HEK293T (cell line): ENCODE measurements around the gene ATAD2B.
A peak's percentile ranks its signal among the peaks of the same experiment; 100 is the strongest.

Experiments used
- CTCF ChIA-PET: fragments of 350-600 bp; formaldehyde crosslinking; extraction: SDS; loops from one replicate; lab custom pipeline; 2021; ENCODE audit warnings: antibody characterized with exemption, inconsistent platforms; lab: Yijun Ruan, JAX
- POLR2A ChIA-PET: fragments of 350-600 bp; formaldehyde crosslinking; extraction: SDS; loops from one replicate; lab custom pipeline; 2020; ENCODE audit warnings: antibody characterized with exemption, inconsistent platforms; lab: Yijun Ruan, JAX
- DNase-seq: peaks from one replicate; pipeline ENCODE4 v3.0.0; 2012; ENCODE audit warnings: mixed read lengths; ENCODE audit errors: extremely low spot score
- ARNT ChIP-seq: fragments of 450-650 bp; IDR thresholded peaks from 2 replicates; pipeline ENCODE4 v1.6.1; 2017; ENCODE audit warnings: mild to moderate bottlenecking
- BHLHE40 ChIP-seq: fragments of 450-650 bp; IDR thresholded peaks from 2 replicates; pipeline ENCODE4 v1.6.1; 2016; ENCODE audit warnings: mild to moderate bottlenecking, moderate library complexity, borderline replicate concordance
- CTBP1 ChIP-seq: fragments of 450-650 bp; IDR thresholded peaks from 2 replicates; pipeline ENCODE4 v1.6.1; 2016; ENCODE audit warnings: borderline replicate concordance
- ELF4 ChIP-seq: fragments of 450-650 bp; IDR thresholded peaks from 2 replicates; pipeline ENCODE4 v1.6.1; 2017; ENCODE audit warnings: antibody characterized with exemption
- FOXA1 ChIP-seq: fragments of 450-650 bp; IDR thresholded peaks from 2 replicates; pipeline ENCODE4 v1.6.1; 2016; ENCODE audit warnings: mild to moderate bottlenecking
- FOXK2 ChIP-seq: fragments of 450-650 bp; IDR thresholded peaks from 2 replicates; pipeline ENCODE4 v1.6.1; 2016; ENCODE audit warnings: mild to moderate bottlenecking
- FOXM1 ChIP-seq: fragments of 450-650 bp; IDR thresholded peaks from 2 replicates; pipeline ENCODE4 v1.6.1; 2017; ENCODE audit warnings: mild to moderate bottlenecking, borderline replicate concordance
- HDGF ChIP-seq: fragments of 450-650 bp; IDR thresholded peaks from 2 replicates; pipeline ENCODE4 v1.6.1; 2017; ENCODE audit warnings: antibody characterized with exemption, borderline replicate concordance
- L3MBTL2 ChIP-seq: fragments of 450-650 bp; conservative IDR thresholded peaks from 2 replicates; pipeline ENCODE4 v1.6.1; 2016; ENCODE audit warnings: mild to moderate bottlenecking
- LEF1 ChIP-seq: fragments of 450-650 bp; IDR thresholded peaks from 2 replicates; pipeline ENCODE4 v1.6.1; 2017; ENCODE audit warnings: mild to moderate bottlenecking, borderline replicate concordance
- NFRKB ChIP-seq: fragments of 450-650 bp; IDR thresholded peaks from 2 replicates; pipeline ENCODE4 v1.6.1; 2016; ENCODE audit warnings: mild to moderate bottlenecking, moderate library complexity
- PKNOX1 ChIP-seq: fragments of 450-650 bp; IDR thresholded peaks from 2 replicates; pipeline ENCODE4 v1.6.1; 2016
- SP1 ChIP-seq: fragments of 450-650 bp; IDR thresholded peaks from 2 replicates; pipeline ENCODE4 v1.6.1; 2017
- SUZ12 ChIP-seq: fragments of 450-650 bp; IDR thresholded peaks from 2 replicates; pipeline ENCODE4 v1.6.1; 2016; ENCODE audit warnings: mild to moderate bottlenecking
- TARDBP ChIP-seq: fragments of 450-650 bp; IDR thresholded peaks from 2 replicates; pipeline ENCODE4 v1.6.1; 2016
- ZNF384 ChIP-seq: fragments of 450-650 bp; IDR thresholded peaks from 2 replicates; pipeline ENCODE4 v1.6.1; 2016

Gene ATAD2B

DNA sequence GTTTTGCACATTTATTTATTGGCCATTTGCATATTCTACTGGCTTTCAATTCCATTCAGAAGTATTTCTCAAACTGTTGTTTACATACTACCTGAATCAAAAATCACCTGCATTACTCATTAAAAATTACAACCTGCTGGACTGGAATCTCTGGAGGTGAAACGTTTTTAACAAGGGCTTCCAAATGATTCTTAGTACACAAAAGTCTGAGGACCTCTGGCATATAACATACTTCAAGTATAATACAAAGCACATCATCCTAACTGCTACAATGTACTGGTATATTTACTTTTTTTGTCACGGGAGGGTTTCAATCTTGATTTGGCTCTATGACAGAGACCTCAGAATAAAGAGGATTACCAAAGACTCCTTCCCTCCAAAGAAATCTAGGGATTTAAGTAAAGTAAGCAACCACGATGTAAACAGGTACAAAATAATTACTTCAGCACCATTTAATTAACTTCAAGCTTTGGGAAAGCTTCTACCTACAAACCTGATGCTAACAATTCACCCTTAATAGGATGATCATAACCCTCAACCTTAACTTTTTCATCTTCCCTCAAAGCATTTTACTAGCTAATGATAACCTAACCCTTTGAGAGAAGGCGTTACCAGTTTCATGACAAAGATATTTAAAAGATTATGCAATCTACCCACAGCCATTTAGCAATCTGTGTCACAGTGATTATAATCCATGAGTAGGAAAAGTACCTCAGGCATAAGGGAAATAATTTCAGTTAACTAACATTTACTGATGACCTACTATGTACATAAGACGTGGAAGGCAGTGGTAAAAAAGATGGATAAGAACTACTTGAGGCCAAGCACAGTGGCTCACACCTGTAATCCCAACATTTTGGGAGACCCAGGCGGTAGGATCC is 24.7 kb downstream of the ATAD2B start:
- TF ChIP-seq ARNT (no peak), CTBP1 (no peak), L3MBTL2 (no peak), FOXA1 (no peak)
- POLR2A ChIA-PET, result interaction anchor here (1.3 to 1.7 kb wide), 2 partner anchors 25 kb away, joined by 7 to 10 read pairs; partner anchors contain the start of gene ATAD2B
- DNase-seq, result no peak
- CTCF ChIA-PET, result no interaction called here

DNA sequence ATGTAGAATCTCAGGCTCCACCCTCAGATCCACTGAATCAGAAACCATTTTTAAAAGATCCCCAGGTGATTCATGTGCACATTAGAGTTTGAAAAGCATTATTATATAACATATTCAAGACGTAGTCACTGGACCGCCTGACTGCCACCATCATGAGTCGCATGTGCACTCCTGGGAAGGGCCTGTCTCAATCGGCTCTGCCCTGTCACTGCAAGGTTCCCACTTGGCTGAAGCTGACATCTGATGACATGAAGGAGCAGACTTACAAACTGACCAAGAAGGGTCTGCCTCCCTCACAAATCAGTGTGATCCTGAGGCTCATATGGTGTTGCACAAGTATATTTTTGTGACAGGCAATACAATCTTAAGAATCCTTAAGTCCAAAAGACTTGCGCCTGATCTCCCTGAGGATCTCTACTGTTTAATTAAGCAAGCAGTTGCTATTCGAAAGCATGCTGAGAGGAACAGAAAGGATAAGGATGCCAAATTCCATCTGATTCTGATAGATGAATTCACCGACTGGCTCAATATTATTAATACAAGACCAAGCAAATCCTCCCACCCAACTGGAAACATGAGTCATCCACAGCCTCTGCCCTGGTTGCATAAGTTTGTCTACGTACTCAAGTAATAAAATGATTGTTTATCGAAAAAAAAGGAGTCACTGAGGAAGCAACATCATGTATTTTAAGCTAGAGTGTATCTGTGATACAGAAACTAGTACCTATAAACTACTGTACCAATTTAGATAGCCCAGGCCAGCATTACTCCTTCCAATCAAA is 26.2 kb downstream of the ATAD2B start:
- ChIA-PET CTCF (interaction anchor here (0.6 kb wide), 1 partner anchor 33 kb away, joined by 3 read pairs; no protein-coding TSS in a partner anchor), POLR2A (interaction anchor here (1.0 to 1.7 kb wide), 2 partner anchors 24 to 26 kb away, joined by 3 to 10 read pairs; partner anchors contain the start of gene ATAD2B)
- TF ChIP-seq SUZ12 (no peak), ZNF384 (peak; percentile 64)
- DNase-seq, result no peak

DNA sequence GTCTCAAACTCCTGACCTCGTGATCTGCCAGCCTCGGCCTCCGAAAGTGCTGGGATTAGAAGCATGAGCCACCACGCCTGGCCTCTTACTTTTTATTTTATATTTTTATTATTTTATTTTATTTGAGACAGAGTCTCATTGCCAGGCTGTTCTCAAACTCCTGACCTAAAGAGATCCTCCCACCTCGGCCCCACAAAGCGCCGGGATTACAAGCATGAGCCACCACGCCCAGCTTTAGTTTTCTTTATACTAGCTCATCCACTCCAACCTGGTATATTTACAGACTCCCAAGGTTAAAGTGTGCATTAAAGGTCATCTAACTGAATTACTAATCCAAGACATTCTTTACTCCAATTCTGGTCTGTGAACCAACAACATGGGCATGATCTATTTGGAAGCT is 26.8 kb downstream of the ATAD2B start:
- CTCF ChIA-PET, result no interaction called here
- TF ChIP-seq ARNT (no peak), FOXM1 (no peak), HDGF (no peak), L3MBTL2 (no peak), NFRKB (no peak), FOXK2 (no peak), LEF1 (no peak), TARDBP (no peak), CTBP1 (no peak), FOXA1 (no peak), SUZ12 (no peak), ELF4 (no peak), PKNOX1 (no peak), BHLHE40 (no peak), SP1 (no peak), ZNF384 (no peak)
- POLR2A ChIA-PET, result interaction anchor here (1.0 to 1.7 kb wide), 2 partner anchors 25 to 27 kb away, joined by 3 to 10 read pairs; partner anchors contain the start of gene ATAD2B
- DNase-seq, result no peak

- TF ChIP-seq SUZ12 (no peak), FOXA1 (no peak), SP1 (no peak)
- DNase-seq, result no peak
- ChIA-PET CTCF (no interaction called here), POLR2A (no interaction called here)
These were observed 55.7 kb downstream of the ATAD2B start for GRCh38 chr2:23871206-23871605.

- CTCF ChIA-PET, result interaction anchor here (0.7 kb wide), 1 partner anchor 34 kb away, joined by 3 read pairs; no protein-coding TSS in a partner anchor
- no peak for TF ChIP-seq FOXK2
- TF ChIP-seq NFRKB, result no peak
- TF ChIP-seq ARNT, result no peak
- no peak for TF ChIP-seq PKNOX1
- TF ChIP-seq CTBP1, result no peak
- no peak for TF ChIP-seq ELF4
- no peak for TF ChIP-seq SUZ12
- no peak for TF ChIP-seq L3MBTL2
- TF ChIP-seq LEF1, result no peak
- no peak for TF ChIP-seq BHLHE40
- TF ChIP-seq HDGF, result no peak
- TF ChIP-seq FOXA1, result no peak
- TF ChIP-seq SP1, result no peak
- POLR2A ChIA-PET, result no interaction called here
- DNase-seq, result no peak
These were observed 59.5 kb downstream of the ATAD2B start for GRCh38 chr2:23867449-23867848.

- POLR2A ChIA-PET, result no interaction called here
- CTCF ChIA-PET, result no interaction called here
- no peak for TF ChIP-seq L3MBTL2
- TF ChIP-seq PKNOX1, result peak; percentile 63; the same call in 1 of the 2 replicates
- no peak for DNase-seq
These were observed 64.1 kb downstream of the ATAD2B start for GRCh38 chr2:23862716-23863426.
